ENCODE measurements around the gene NXT1. TPM values are rescaled to one million over a fixed set of nuclear protein-coding genes. Genes with fewer than 3 reads are reported as not detected.

Gene NXT1
- total and polyA plus RNA-seq, 2 donors (not counting 1 experiment from before 2014, with no cell fraction given): 21.4 to 147 TPM

DNA sequence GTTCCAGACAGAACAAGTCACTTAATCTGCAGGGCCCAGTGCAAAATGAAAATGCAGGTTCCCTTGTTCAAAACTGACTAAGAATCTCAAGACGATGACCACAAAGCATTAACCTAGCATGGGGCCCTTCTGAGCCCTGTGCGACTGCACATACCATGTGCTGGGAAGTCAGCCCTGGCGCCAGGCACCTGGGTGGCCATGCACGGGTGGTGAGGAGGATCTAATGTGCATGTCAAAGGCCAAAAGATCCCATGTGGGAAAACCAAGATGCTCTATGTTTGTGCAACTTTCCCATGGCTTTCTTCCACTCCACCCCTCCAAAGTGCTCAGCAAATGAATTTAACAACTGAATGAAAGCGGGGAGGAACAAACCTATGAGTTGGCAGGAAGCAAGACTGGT lies 33.5 kb upstream of the NXT1 start:
- Histone ChIP-seq H3K79me2 (ENCODE audit: control insufficient read depth, insufficient read depth, low read length) (no peaks in the 10 kb centered on the region), H4K20me1 (ENCODE audit: control insufficient read depth, insufficient read depth, low read length, poor library complexity, severe bottlenecking) (no peaks in the 10 kb centered on the region), H3K4me1 (ENCODE audit: control insufficient read depth in 2 of 2, insufficient read depth in 2 of 2, low read length in 2 of 2) (no peaks in the 10 kb centered on the region), H3K27me3 (replicated peaks in 1 of 4; ENCODE audit: control extremely low read depth in 1 of 4, control insufficient read depth in 3 of 4, insufficient read depth in 4 of 4, low read length in 3 of 4) (no peaks in the 10 kb centered on the region), H3K9me3 (ENCODE audit: control extremely low read depth in 1 of 3, control insufficient read depth in 2 of 3, insufficient read depth in 1 of 3, low read length in 2 of 3) (peaks cover 0 to 4% (median 0%) of the 10 kb centered on the region in 3 donors), H2AFZ (ENCODE audit: insufficient read depth, low read depth, low read length, poor library complexity, severe bottlenecking) (no peak overlapping the region), H3K4me3 (ENCODE audit: control extremely low read depth in 1 of 5, extremely low read depth in 1 of 5, insufficient read depth in 1 of 5, low read depth in 2 of 5, low read length in 4 of 5) (no peak overlapping the region), H3K27ac (ENCODE audit: low read length in 2 of 2) (no peak overlapping the region), H3K36me3 (replicated peaks in 1 of 2; ENCODE audit: control extremely low read depth in 1 of 2, control insufficient read depth in 1 of 2, extremely low read depth in 1 of 2, insufficient read depth in 2 of 2, low read length in 1 of 2) (no peaks in the 10 kb centered on the region), H3K9ac (ENCODE audit: low read length) (no peak overlapping the region), H3K4me2 (replicated peaks; ENCODE audit: low read depth, low read length, poor library complexity, severe bottlenecking) (no peak overlapping the region)
- intact Hi-C loops (cut with micrococcal nuclease): no loop called here
- no peak for ATAC-seq (ENCODE audit: low read depth)
- Mint-ChIP-seq H3K4me3 (no peak overlapping the region), H3K27me3 (peaks cover 17% of the 10 kb centered on the region), H3K4me1 (no peaks in the 10 kb centered on the region), H3K9me3 (ENCODE audit: insufficient read depth) (no peaks in the 10 kb centered on the region), H3K27ac (no peak overlapping the region)
- POLR2A ChIA-PET: no interaction called here
- CTCF ChIA-PET: no interaction called here
- WGBS (ENCODE audit: insufficient coverage): 87% methylated on average over 3 of the region's 5 CpGs
- TF ChIP-seq EZH2 (IDR thresholded peaks at IDR 0.05; ENCODE audit: borderline replicate concordance, insufficient read depth, low read depth, low read length, poor library complexity, severe bottlenecking): no peak
- TF ChIP-seq, protein P1, sequence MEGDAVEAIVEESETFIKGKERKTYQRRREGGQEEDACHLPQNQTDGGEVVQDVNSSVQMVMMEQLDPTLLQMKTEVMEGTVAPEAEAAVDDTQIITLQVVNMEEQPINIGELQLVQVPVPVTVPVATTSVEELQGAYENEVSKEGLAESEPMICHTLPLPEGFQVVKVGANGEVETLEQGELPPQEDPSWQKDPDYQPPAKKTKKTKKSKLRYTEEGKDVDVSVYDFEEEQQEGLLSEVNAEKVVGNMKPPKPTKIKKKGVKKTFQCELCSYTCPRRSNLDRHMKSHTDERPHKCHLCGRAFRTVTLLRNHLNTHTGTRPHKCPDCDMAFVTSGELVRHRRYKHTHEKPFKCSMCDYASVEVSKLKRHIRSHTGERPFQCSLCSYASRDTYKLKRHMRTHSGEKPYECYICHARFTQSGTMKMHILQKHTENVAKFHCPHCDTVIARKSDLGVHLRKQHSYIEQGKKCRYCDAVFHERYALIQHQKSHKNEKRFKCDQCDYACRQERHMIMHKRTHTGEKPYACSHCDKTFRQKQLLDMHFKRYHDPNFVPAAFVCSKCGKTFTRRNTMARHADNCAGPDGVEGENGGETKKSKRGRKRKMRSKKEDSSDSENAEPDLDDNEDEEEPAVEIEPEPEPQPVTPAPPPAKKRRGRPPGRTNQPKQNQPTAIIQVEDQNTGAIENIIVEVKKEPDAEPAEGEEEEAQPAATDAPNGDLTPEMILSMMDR (IDR thresholded peaks at IDR 0.05): no peak
- no peak for DNase-seq

- Histone ChIP-seq H3K79me2 (ENCODE audit: control insufficient read depth, insufficient read depth, low read length) (no peaks in the 10 kb centered on the region), H3K9me3 (ENCODE audit: control extremely low read depth in 1 of 3, control insufficient read depth in 2 of 3, insufficient read depth in 1 of 3, low read length in 2 of 3) (peaks cover 0 to 4% (median 0%) of the 10 kb centered on the region in 3 donors), H3K27me3 (replicated peaks in 1 of 4; ENCODE audit: control extremely low read depth in 1 of 4, control insufficient read depth in 3 of 4, insufficient read depth in 4 of 4, low read length in 3 of 4) (no peaks in the 10 kb centered on the region), H3K9ac (ENCODE audit: low read length) (no peak overlapping the region), H3K4me1 (ENCODE audit: control insufficient read depth in 2 of 2, insufficient read depth in 2 of 2, low read length in 2 of 2) (no peaks in the 10 kb centered on the region), H3K4me2 (replicated peaks; ENCODE audit: low read depth, low read length, poor library complexity, severe bottlenecking) (no peak overlapping the region), H3K27ac (ENCODE audit: low read length in 2 of 2) (no peak overlapping the region), H3K4me3 (ENCODE audit: control extremely low read depth in 1 of 5, extremely low read depth in 1 of 5, insufficient read depth in 1 of 5, low read depth in 2 of 5, low read length in 4 of 5) (no peak overlapping the region), H3K36me3 (replicated peaks in 1 of 2; ENCODE audit: control extremely low read depth in 1 of 2, control insufficient read depth in 1 of 2, extremely low read depth in 1 of 2, insufficient read depth in 2 of 2, low read length in 1 of 2) (no peaks in the 10 kb centered on the region), H4K20me1 (ENCODE audit: control insufficient read depth, insufficient read depth, low read length, poor library complexity, severe bottlenecking) (no peaks in the 10 kb centered on the region), H2AFZ (ENCODE audit: insufficient read depth, low read depth, low read length, poor library complexity, severe bottlenecking) (no peak overlapping the region)
- ATAC-seq (ENCODE audit: low read depth) (no peak), DNase-seq (no peak)
- no peak for TF ChIP-seq EZH2 (IDR thresholded peaks at IDR 0.05; ENCODE audit: borderline replicate concordance, insufficient read depth, low read depth, low read length, poor library complexity, severe bottlenecking)
- TF ChIP-seq, protein P1 (IDR thresholded peaks at IDR 0.05): no peak
- no CpG with 5 or more reads among the region's 5 CpGs for WGBS (ENCODE audit: insufficient coverage)
- Mint-ChIP-seq H3K4me1 (no peaks in the 10 kb centered on the region), H3K9me3 (ENCODE audit: insufficient read depth) (no peaks in the 10 kb centered on the region), H3K27ac (no peak overlapping the region), H3K27me3 (peaks cover 13% of the 10 kb centered on the region), H3K4me3 (no peak overlapping the region)
- ChIA-PET POLR2A (no interaction called here), CTCF (no interaction called here)
- intact Hi-C loops (cut with micrococcal nuclease): no loop called here
Measured at GRCh38 chr20:23318347-23318746, 32.2 kb upstream of the NXT1 start.

All from B cell (primary cell).